IMR-90 (cell line): ENCODE measurements around the gene FANCD2OS.
"Not testable (repeated sequence)": the region's sequence is repeated elsewhere in the genome, so short reads cannot be mapped to it uniquely, and the experiment has no call there.

Source experiments
- CEBPB ChIP-seq: IDR thresholded peaks from 2 replicates; pipeline ENCODE4 v1.6.1; 2012; ENCODE audit warnings: low read depth, low read length, improper control_type of control experiment
- CHD1 ChIP-seq: IDR thresholded peaks from 2 replicates; pipeline ENCODE4 v1.6.1; 2012; ENCODE audit warnings: low read depth, low read length, improper control_type of control experiment
- CTCF ChIP-seq: conservative IDR thresholded peaks from 2 replicates; pipeline ENCODE4 v1.5.1; 2012; ENCODE audit warnings: mild to moderate bottlenecking, low read depth, low read length, improper control_type of control experiment
- POLR2A ChIP-seq: IDR thresholded peaks from 2 replicates; pipeline ENCODE4 v1.6.1; 2012; ENCODE audit warnings: mild to moderate bottlenecking, low read depth, low read length
- RAD21 ChIP-seq: IDR thresholded peaks from 2 replicates; pipeline ENCODE4 v1.6.1; 2012; ENCODE audit warnings: low read length, improper control_type of control experiment
- RFX5 ChIP-seq: IDR thresholded peaks from 2 replicates; pipeline ENCODE4 v1.8.0; 2012; ENCODE audit warnings: low read depth, mild to moderate bottlenecking, low read length, moderate library complexity

DNA sequence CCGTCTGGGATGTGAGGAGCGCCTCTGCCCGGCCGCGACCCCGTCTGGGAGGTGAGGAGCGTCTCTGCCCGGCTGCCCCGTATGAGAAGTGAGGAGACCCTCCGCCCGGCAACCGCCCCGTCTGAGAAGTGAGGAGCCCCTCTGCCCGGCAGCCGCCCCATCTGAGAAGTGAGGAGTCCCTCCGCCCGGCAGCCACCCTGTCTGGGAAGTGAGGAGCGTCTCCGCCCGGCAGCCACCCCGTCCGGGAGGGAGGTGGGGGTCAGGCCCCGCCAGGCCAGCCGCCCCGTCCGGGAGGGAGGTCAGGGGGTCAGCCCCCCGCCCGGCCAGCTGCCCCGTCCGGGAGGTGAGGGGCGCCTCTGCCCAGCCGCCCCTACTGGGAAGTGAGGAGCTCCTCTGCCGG, 38.0 kb downstream of the FANCD2OS start:
- not testable (repeated sequence) for TF ChIP-seq CTCF, POLR2A, CEBPB, RAD21, CHD1, RFX5
